ENCODE results near the gene ERC2.

GRCh38 chr3:55471522-55472280 is 996.6 kb downstream of the ERC2 start:
- TF ChIP-seq MYC (IDR thresholded peaks at IDR 0.05; ENCODE audit: low read depth, low read length) (no peak), CTCF (IDR thresholded peaks at IDR 0.05; ENCODE audit: low read depth, low read length) (no peak)

All from NB4 (cell line).